A549 (cell line): Measurements from ENCODE around the gene AMY1A. TPM values are rescaled to one million over a fixed set of nuclear protein-coding genes. Genes with fewer than 3 reads are reported as not detected.
"Not testable (repeated sequence)": the region's sequence is repeated elsewhere in the genome, so short reads cannot be mapped to it uniquely, and the experiment has no call there.

Experiments used
- ATAC-seq, 2 experiments: fragments of 200-7000 bp in 1 of 2; fragments of >200 bp in 1 of 2; cut with Nextera tagmentation in 1 of 2; cut with Tn5 transposase in 1 of 2; 3 replicates each; pipeline versions ENCODE4 v1.8.0 to v1.9.1; 2018 to 2020; ENCODE audit warnings: mild to moderate bottlenecking in 1 of 2, moderate library complexity in 1 of 2
- CTCF ChIA-PET: fragments of 300-600 bp; sonication (Branson Sonifier 250); formaldehyde crosslinking; extraction: SDS; loops from one replicate; lab custom pipeline; 2021; ENCODE audit warnings: antibody characterized with exemption, inconsistent platforms; lab: Yijun Ruan, JAX
- POLR2A ChIA-PET: fragments of 350-600 bp; formaldehyde crosslinking; extraction: SDS; loops from one replicate; lab custom pipeline; 2021; ENCODE audit warnings: antibody characterized with exemption, inconsistent platforms; lab: Yijun Ruan, JAX
- DNase-seq, 2 experiments: peaks; one replicate each; pipeline versions ENCODE4 v3.0.0 to v3.0.0-alpha.2; 2011 to 2016; ENCODE audit warnings: low read depth in 1 of 2, low spot score in 1 of 2
- FAIRE-seq: peaks from 2 replicates; lab custom pipeline; 2011; peaks lifted over from hg19 to GRCh38; lab: Jason Lieb, UNC
- H3K27ac ChIP-seq, 2 experiments: fragments of >200 bp; sonication (Bioruptor Twin); formaldehyde crosslinking; 3 replicates each; pipeline ENCODE4 v1.5.1; 2016 to 2017
- H3K4me1 ChIP-seq: fragments of >200 bp; sonication (Bioruptor Twin); formaldehyde crosslinking; 3 replicates; pipeline ENCODE4 v1.6.1; 2016
- H3K4me2 ChIP-seq: fragments of >200 bp; sonication (Bioruptor Twin); formaldehyde crosslinking; 3 replicates; pipeline ENCODE4 v1.6.1; 2016
- H3K4me3 ChIP-seq: fragments of >200 bp; sonication (Bioruptor Twin); formaldehyde crosslinking; 3 replicates; pipeline ENCODE4 v1.5.1; 2016
- H3K9me3 ChIP-seq: fragments of >200 bp; sonication (Bioruptor Twin); formaldehyde crosslinking; 3 replicates; pipeline ENCODE4 v1.6.1; 2016
- WGBS: methylation state at CpG from one replicate; pipeline ENCODE4 v1.1.6; 2017; ENCODE audit errors: missing lambda C conversion rate; 5-methylcytosine and 5-hydroxymethylcytosine counted together
- polyA plus RNA-seq, 4 experiments: library from polyadenylated mRNA; depleted of rRNA in 3 of 4; stranded (reverse); fragments of >200 nt; fragmentation: RNase III in 1 of 4; extraction: RNeasy Plus Mini Kit Qiagen cat#74134 plus additional on column Dnase treatment in 1 of 4; gene quantifications; 2 replicates in 3 of 4; 3 replicates in 1 of 4; pipeline ENCODE4 v1.2.3, GENCODE V29; 2011 to 2017
- small RNA-seq, 6 experiments: library from RNA; depleted of rRNA; stranded (forward); fragments of <200 nt; gene quantifications; one replicate each; pipeline ENCODE3, GENCODE V24; 2012

The AMY1A gene
- polyA plus RNA-seq, 2 of the 4 experiments (the other 2 are of a cell fraction), result not detected

DNA sequence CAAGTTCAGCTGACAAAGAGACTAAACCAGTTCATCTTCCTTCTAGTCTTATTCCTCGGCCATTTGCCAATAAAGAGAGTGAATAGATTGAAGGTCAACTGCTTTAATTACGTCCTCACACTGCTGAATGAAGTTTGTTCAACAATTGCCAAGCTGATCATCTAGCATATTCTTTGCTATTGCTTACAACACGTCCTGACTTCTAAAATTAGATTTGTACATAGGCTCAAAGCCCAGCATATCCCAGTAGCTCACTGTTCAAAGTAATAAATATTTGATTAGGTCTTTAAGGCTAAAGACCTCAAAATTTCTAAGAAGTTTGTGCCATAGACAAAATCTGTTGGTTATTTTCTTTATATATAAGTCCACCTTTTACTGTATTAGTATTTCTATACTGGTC lies 20.8 kb downstream of the AMY1A start:
- H3K4me2 ChIP-seq, FAIRE-seq, CTCF ChIA-PET, DNase-seq, H3K4me3 ChIP-seq, H3K27ac ChIP-seq, H3K4me1 ChIP-seq, ATAC-seq, POLR2A ChIA-PET, H3K9me3 ChIP-seq: not testable (repeated sequence)
- no CpG with 5 or more reads among the region's 3 CpGs for WGBS

DNA sequence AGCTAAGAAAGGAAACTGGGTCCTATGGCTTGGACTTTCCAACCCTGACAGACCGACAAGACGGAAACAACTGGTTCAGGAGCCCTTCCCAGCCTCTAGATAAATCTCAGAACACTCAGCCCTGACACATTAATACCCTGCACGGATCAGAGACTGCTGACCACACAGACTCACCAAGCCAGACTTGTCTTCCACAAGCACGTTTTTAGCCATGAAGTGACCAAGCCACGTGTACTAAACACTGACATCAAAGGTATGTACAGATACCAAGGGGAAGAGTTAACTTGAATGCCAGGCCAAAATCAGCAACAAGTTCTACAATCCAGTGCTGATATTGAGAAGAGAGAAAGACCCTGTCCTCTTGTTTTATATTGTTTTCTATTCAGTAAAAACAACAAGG lies 40.5 kb downstream of the AMY1A start, which contains the start of gene AMY1B:
Gene AMY1B (minus strand): TSS at position 101 of the 400 bp plus-strand sequence. CDS start 571 bp downstream, outside the sequence.
- DNase-seq, H3K4me2 ChIP-seq, H3K9me3 ChIP-seq, FAIRE-seq, H3K4me1 ChIP-seq, CTCF ChIA-PET, ATAC-seq, H3K27ac ChIP-seq, H3K4me3 ChIP-seq, POLR2A ChIA-PET: not testable (repeated sequence)
- WGBS, result no CpG with 5 or more reads among the region's 5 CpGs

DNA sequence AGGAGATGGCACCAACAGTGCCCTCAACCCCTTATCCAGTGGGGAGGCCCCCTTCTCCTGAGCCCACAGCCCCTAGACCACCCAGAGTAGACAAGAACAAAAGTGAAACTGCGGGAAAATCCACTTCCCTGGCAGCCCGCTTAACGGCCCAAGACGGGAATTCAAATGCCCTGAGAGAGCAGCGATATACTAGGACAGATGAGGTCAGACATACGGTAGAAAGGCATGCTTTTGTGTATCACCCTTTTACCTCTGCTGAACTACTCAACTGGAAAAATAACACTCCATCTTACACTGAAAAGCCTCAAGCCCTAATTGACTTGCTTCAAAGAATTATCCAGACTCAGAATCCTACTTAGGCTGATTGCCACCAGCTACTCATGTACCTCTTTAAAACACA lies 41.9 kb downstream of the AMY1A start:
- FAIRE-seq, ATAC-seq, POLR2A ChIA-PET: not testable (repeated sequence)

DNA sequence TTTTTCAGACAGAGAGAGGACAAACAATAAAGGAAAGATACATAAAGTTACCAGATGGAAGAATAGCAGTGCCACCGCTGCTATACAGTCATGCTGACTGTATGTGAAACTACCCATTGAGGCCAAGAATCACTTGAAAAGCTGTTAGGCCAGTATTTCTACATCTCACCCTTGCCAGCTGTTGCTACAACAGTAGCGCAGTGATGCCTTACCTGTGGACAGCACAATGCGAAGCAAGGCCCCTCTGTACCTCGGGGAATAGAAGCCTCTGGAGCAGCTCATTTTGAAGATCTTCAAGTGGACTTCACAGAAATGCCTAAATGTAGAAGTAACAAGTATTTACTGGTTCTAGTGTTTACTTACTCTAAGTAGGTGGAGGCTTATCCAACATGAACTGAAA lies 45.1 kb downstream of the AMY1A start:
- H3K4me1 ChIP-seq, ATAC-seq, FAIRE-seq, H3K27ac ChIP-seq, POLR2A ChIA-PET, CTCF ChIA-PET, DNase-seq, H3K4me3 ChIP-seq, H3K4me2 ChIP-seq, H3K9me3 ChIP-seq: not testable (repeated sequence)
- no CpG with 5 or more reads among the region's 4 CpGs for WGBS

More for the DNA sequence above, 41.9 kb downstream of the AMY1A start:
- CTCF ChIA-PET, H3K9me3 ChIP-seq, H3K4me2 ChIP-seq, H3K4me3 ChIP-seq, H3K27ac ChIP-seq, DNase-seq, H3K4me1 ChIP-seq: not testable (repeated sequence)
- WGBS, result no CpG with 5 or more reads among the region's 6 CpGs

DNA sequence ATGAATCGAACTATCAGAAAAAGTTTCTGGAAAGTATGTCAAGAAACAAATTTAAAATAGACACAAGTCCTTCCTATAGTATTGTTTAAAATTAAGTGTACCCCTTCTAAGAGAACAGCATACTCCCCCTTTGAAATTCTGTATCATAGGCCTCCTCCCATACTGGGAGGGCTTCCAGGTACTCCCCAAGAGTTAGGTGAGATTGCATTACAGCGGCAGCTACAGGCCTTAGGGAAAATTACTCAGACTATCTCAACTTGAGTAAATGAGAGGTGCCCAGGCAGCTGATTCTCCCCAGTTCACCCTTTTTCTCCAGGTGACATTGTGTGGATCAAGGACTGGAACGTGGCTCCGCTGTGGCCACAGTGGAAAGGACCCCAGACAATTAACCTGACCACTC lies 45.7 kb downstream of the AMY1A start:
- CTCF ChIA-PET, FAIRE-seq, POLR2A ChIA-PET, H3K4me1 ChIP-seq, H3K4me2 ChIP-seq, ATAC-seq, DNase-seq, H3K9me3 ChIP-seq, H3K4me3 ChIP-seq, H3K27ac ChIP-seq: not testable (repeated sequence)
- WGBS, result no CpG with 5 or more reads among the region's 4 CpGs

DNA sequence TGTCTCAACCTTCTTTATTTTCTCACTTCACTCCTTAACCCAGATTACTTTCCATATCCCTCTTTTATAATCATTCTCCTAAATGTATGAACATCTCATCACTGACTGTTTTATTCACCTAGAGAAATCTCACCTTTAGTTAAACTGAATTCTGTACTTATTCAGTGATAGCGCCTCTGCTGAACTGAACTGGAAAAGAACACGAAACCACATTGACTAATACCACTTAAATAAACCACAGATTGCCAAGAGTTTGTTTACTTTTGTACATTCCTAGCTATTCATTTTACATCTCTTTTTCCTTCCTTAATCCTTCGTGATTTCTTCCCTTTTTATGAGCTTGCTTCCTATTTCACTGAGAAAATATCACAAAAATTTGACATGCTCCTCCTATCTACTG lies 52.1 kb downstream of the AMY1A start:
- ATAC-seq, FAIRE-seq, H3K4me3 ChIP-seq, H3K4me1 ChIP-seq, H3K9me3 ChIP-seq, H3K27ac ChIP-seq, H3K4me2 ChIP-seq, POLR2A ChIA-PET, DNase-seq, CTCF ChIA-PET: not testable (repeated sequence)
- no CpG with 5 or more reads among the region's 3 CpGs for WGBS

DNA sequence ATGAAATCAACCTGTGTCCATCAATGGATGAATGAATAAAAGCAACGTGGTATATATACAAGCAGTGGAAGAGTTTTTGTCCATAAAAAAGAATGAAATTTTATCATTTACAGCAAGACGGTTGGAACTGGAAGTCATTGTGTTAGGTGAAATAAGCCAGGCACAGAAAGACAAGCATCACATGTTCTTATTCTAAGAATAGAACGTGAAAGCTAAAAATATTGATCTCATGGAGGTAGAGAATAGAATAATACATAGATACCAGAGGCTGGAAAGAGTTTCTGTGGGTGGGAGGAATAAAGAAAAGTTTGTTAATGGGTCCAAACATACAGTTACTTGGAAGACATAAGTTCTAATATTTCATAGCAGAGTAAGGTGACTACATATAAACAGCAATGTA lies 54.8 kb downstream of the AMY1A start:
- DNase-seq, H3K4me1 ChIP-seq, CTCF ChIA-PET, FAIRE-seq, H3K4me3 ChIP-seq, POLR2A ChIA-PET, H3K9me3 ChIP-seq, H3K4me2 ChIP-seq, H3K27ac ChIP-seq, ATAC-seq: not testable (repeated sequence)
- no CpG with 5 or more reads among the region's 3 CpGs for WGBS

Small RNAs within 50 kb of the gene (small RNA-seq; reads per million reads assigned to genes)
- gene AC105272.1, result 0 reads per million in 6 experiments

Other genes starting within 250 kb of the AMY1A start
- gene RNPC3, start 130.1 kb upstream of the AMY1A start, polyA plus RNA-seq (2011; rRNA removed), result 15.7 and 20.1 TPM in 2 replicates
- 9.5 to 9.9 TPM (median 9.6 TPM) in 3 replicates for gene RNPC3, start 130.1 kb upstream of the AMY1A start, polyA plus RNA-seq (2017; fragmentation: RNase III; extraction: RNeasy Plus Mini Kit Qiagen cat#74134 plus additional on column Dnase treatment)
- 2.3 and 3.0 TPM in 2 replicates for gene AMY2B, start 84.2 kb upstream of the AMY1A start, polyA plus RNA-seq (2011; rRNA removed)
- 1.4 to 2.2 TPM (median 1.7 TPM) in 3 replicates for gene AMY2B, start 84.2 kb upstream of the AMY1A start, polyA plus RNA-seq (2017; fragmentation: RNase III; extraction: RNeasy Plus Mini Kit Qiagen cat#74134 plus additional on column Dnase treatment)
- not detected in 2 replicates for gene AMY2A, start 38.3 kb upstream of the AMY1A start, polyA plus RNA-seq (2011; rRNA removed)
- not detected in 3 replicates for gene AMY2A, start 38.3 kb upstream of the AMY1A start, polyA plus RNA-seq (2017; fragmentation: RNase III; extraction: RNeasy Plus Mini Kit Qiagen cat#74134 plus additional on column Dnase treatment)
- gene AMY1B, start 40.5 kb downstream of the AMY1A start, polyA plus RNA-seq (2011; rRNA removed), result not detected in 2 replicates
- not detected in 3 replicates for gene AMY1B, start 40.5 kb downstream of the AMY1A start, polyA plus RNA-seq (2017; fragmentation: RNase III; extraction: RNeasy Plus Mini Kit Qiagen cat#74134 plus additional on column Dnase treatment)
- gene AMY1C, start 94.1 kb downstream of the AMY1A start, polyA plus RNA-seq (2011; rRNA removed), result not detected in 2 replicates
- gene AMY1C, start 94.1 kb downstream of the AMY1A start, polyA plus RNA-seq (2017; fragmentation: RNase III; extraction: RNeasy Plus Mini Kit Qiagen cat#74134 plus additional on column Dnase treatment), result not detected in 3 replicates